Neural cell (in vitro differentiated cells): ENCODE data around the gene BRMS1. TPM values are rescaled to one million over a fixed set of nuclear protein-coding genes. Genes with fewer than 3 reads are reported as not detected.

ENCODE experiments used
- H2AFZ ChIP-seq: fragments of 200-600, 300-800 bp; sonication (generic), shearing (Covaris generic); 2 replicates; pipeline ENCODE4 v1.6.0; 2014; ENCODE audit warnings: low read depth, mild to moderate bottlenecking, antibody characterized with exemption, low read length, moderate library complexity
- H3F3A ChIP-seq: fragments of 200-600 bp; shearing (Covaris generic); 2 replicates; pipeline ENCODE4 v1.6.1; 2016; ENCODE audit warnings: mild to moderate bottlenecking, moderate library complexity, mixed read lengths, antibody characterized with exemption, low read length; ENCODE audit not compliant: insufficient read depth, poor library complexity, severe bottlenecking
- H3K27ac ChIP-seq: fragments of 200-600, 300-800 bp; sonication (generic), shearing (Covaris generic); 2 replicates; pipeline ENCODE4 v1.5.1; 2014; ENCODE audit warnings: mild to moderate bottlenecking, low read length, moderate library complexity
- H3K27me3 ChIP-seq: fragments of 300-800, 200-600 bp; sonication (generic), shearing (Covaris generic); 2 replicates; pipeline ENCODE4 v1.6.0; 2014; ENCODE audit warnings: mild to moderate bottlenecking, low read depth, low read length, moderate library complexity; ENCODE audit not compliant: insufficient read depth
- H3K36me3 ChIP-seq: fragments of 300-800, 200-600 bp; sonication (generic), shearing (Covaris generic); 2 replicates; pipeline ENCODE4 v1.5.1; 2014; ENCODE audit warnings: mild to moderate bottlenecking, antibody characterized with exemption, low read length, moderate library complexity; ENCODE audit not compliant: insufficient read depth
- H3K4me2 ChIP-seq: fragments of 300-800, 200-600 bp; sonication (generic), shearing (Covaris generic); 2 replicates; pipeline ENCODE4 v1.6.0; 2014; ENCODE audit warnings: mild to moderate bottlenecking, low read length
- H3K4me3 ChIP-seq: fragments of 300-800, 200-600 bp; sonication (generic), shearing (Covaris generic); 2 replicates; pipeline ENCODE4 v1.5.1; 2014; ENCODE audit warnings: mild to moderate bottlenecking, low read length, moderate library complexity
- H3K79me2 ChIP-seq: fragments of 200-600 bp; shearing (Covaris generic); replicated peaks from 2 replicates; pipeline ENCODE4 v1.6.0; 2014; ENCODE audit warnings: mild to moderate bottlenecking, low read length, moderate library complexity; ENCODE audit not compliant: insufficient read depth
- H3K9ac ChIP-seq: fragments of 300-800, 200-600 bp; sonication (generic), shearing (Covaris generic); 2 replicates; pipeline ENCODE4 v1.6.1; 2016; ENCODE audit warnings: mild to moderate bottlenecking, low read length, mixed read lengths
- H3K9me2 ChIP-seq: fragments of 200-600 bp; shearing (Covaris generic); 2 replicates; pipeline ENCODE4 v1.6.1; 2016; ENCODE audit warnings: mild to moderate bottlenecking, low read length, mixed read lengths; ENCODE audit not compliant: insufficient read depth
- H3K9me3 ChIP-seq: fragments of 200-600, 300-800 bp; sonication (generic), shearing (Covaris generic); 2 replicates; pipeline ENCODE4 v1.6.1; 2016; ENCODE audit warnings: mild to moderate bottlenecking, mixed run types, low read length, moderate library complexity, mixed read lengths
- H4K20me1 ChIP-seq: fragments of 200-600 bp; shearing (Covaris generic); 2 replicates; pipeline ENCODE4 v1.6.1; 2016; ENCODE audit warnings: mild to moderate bottlenecking, mixed run types; ENCODE audit not compliant: insufficient read depth
- CTCF ChIP-seq: fragments of 450-650 bp; IDR thresholded peaks from 2 replicates; pipeline ENCODE4 v1.5.1; 2014; ENCODE audit warnings: antibody characterized with exemption, mild to moderate bottlenecking, moderate library complexity; ENCODE audit not compliant: poor library complexity, severe bottlenecking
- EP300 ChIP-seq: fragments of 450-650 bp; conservative IDR thresholded peaks from 2 replicates; pipeline ENCODE4 v1.6.1; 2014; ENCODE audit warnings: antibody characterized with exemption, mild to moderate bottlenecking, moderate library complexity; ENCODE audit not compliant: poor library complexity, severe bottlenecking
- EZH2 ChIP-seq: fragments of 200-600, 300-800 bp; shearing (Covaris generic), sonication (generic); IDR thresholded peaks from 2 replicates; pipeline ENCODE4 v1.6.1; 2014; ENCODE audit warnings: antibody characterized with exemption, low read length, borderline replicate concordance, mild to moderate bottlenecking; ENCODE audit not compliant: insufficient read depth, poor library complexity, severe bottlenecking
- MXI1 ChIP-seq: fragments of 450-650 bp; conservative IDR thresholded peaks from 2 replicates; pipeline ENCODE4 v1.6.1; 2014; ENCODE audit warnings: antibody characterized with exemption, mild to moderate bottlenecking; ENCODE audit not compliant: poor library complexity, severe bottlenecking
- POLR2AphosphoS5 ChIP-seq: IDR thresholded peaks from 2 replicates; pipeline ENCODE4 v1.6.1; 2012
- RAD21 ChIP-seq: fragments of 450-650 bp; conservative IDR thresholded peaks from 2 replicates; pipeline ENCODE4 v1.6.1; 2014; ENCODE audit warnings: antibody characterized with exemption, mild to moderate bottlenecking, moderate library complexity
- REST ChIP-seq: IDR thresholded peaks from 2 replicates; pipeline ENCODE4 v1.6.1; 2012; ENCODE audit warnings: borderline replicate concordance
- SMC3 ChIP-seq: fragments of 450-650 bp; conservative IDR thresholded peaks from 2 replicates; pipeline ENCODE4 v1.6.1; 2014; ENCODE audit warnings: antibody characterized with exemption, mild to moderate bottlenecking, moderate library complexity; ENCODE audit not compliant: poor library complexity
- TAF1 ChIP-seq: IDR thresholded peaks from 2 replicates; pipeline ENCODE4 v1.6.1; 2012; ENCODE audit warnings: low read depth
- polyA plus RNA-seq: library from polyadenylated mRNA; depleted of rRNA; stranded (reverse); fragments of >200 nt; gene quantifications from 2 replicates; pipeline ENCODE4 v1.2.3, GENCODE V29; 2014

BRMS1 gene
- polyA plus RNA-seq, 1 donor from 2014 or later, result 78.3 TPM

- Histone ChIP-seq H3K27me3 (no peaks in the 10 kb centered on the region), H3K36me3 (no peaks in the 10 kb centered on the region), H3F3A (no peaks in the 10 kb centered on the region), H3K27ac (no peak overlapping the region), H3K9ac (no peak overlapping the region), H3K79me2 (no peaks in the 10 kb centered on the region), H3K4me2 (no peak overlapping the region), H2AFZ (no peak overlapping the region), H3K9me2 (no peaks in the 10 kb centered on the region), H4K20me1 (no peaks in the 10 kb centered on the region), H3K4me3 (no peak overlapping the region), H3K9me3 (no peaks in the 10 kb centered on the region)
- no peak for TF ChIP-seq CTCF
- no peak for TF ChIP-seq POLR2AphosphoS5
- TF ChIP-seq EP300, result no peak
- TF ChIP-seq SMC3, result no peak
- TF ChIP-seq TAF1, result no peak
- no peak for TF ChIP-seq EZH2
Measured at GRCh38 chr11:66325263-66325671, 19.6 kb downstream of the BRMS1 start.

GRCh38 chr11:66324664-66325063 lies 20.2 kb downstream of the BRMS1 start:
- no peak for TF ChIP-seq RAD21
- TF ChIP-seq MXI1, result no peak
- no peak for TF ChIP-seq SMC3
- TF ChIP-seq REST, result no peak
- no peak for TF ChIP-seq EZH2
- TF ChIP-seq CTCF, result no peak
- TF ChIP-seq EP300, result no peak
- no peak for TF ChIP-seq POLR2AphosphoS5
- TF ChIP-seq TAF1, result no peak
- Histone ChIP-seq H3K4me2 (no peak overlapping the region), H3K79me2 (no peaks in the 10 kb centered on the region)

More at GRCh38 chr11:66324664-66325063, 20.2 kb downstream of the BRMS1 start:
- Histone ChIP-seq H3K9me2 (no peaks in the 10 kb centered on the region), H3K36me3 (no peaks in the 10 kb centered on the region), H3K27me3 (no peaks in the 10 kb centered on the region), H4K20me1 (no peaks in the 10 kb centered on the region), H3K9ac (no peak overlapping the region), H3K27ac (no peak overlapping the region), H3K4me3 (no peak overlapping the region), H2AFZ (no peak overlapping the region), H3K9me3 (no peaks in the 10 kb centered on the region), H3F3A (no peaks in the 10 kb centered on the region)
